T-helper 1 cell (primary cell): ENCODE measurements around the gene SCN9A.
"Not testable (repeated sequence)": the region's sequence is repeated elsewhere in the genome, so short reads cannot be mapped to it uniquely, and the experiment has no call there.

Experiments used
- DNase-seq, 5 donors: peaks; one replicate each; pipeline ENCODE4 v3.0.0-alpha.2; 2012 to 2020

SCN9A gene

DNA sequence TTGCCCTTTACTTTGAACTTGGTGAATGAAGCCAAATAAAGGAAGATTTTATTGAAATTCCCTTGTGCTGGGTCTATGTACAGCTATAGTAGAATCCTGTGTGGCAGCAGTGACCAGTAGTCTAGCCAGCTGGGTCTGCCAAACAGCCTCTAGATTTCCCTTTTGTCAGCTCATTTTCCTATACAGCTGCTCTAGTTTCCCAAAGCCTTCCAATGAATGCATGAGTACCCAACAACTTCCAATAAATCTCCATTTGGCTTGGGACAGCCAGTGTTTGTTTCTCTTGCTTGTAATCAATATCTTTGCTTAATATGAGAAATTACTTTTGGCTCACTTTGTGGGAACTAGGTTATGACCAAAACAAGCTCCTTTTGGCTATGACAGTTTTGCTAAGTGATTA lies 43.6 kb downstream of the SCN9A start:
- DNase-seq = no peak

DNA sequence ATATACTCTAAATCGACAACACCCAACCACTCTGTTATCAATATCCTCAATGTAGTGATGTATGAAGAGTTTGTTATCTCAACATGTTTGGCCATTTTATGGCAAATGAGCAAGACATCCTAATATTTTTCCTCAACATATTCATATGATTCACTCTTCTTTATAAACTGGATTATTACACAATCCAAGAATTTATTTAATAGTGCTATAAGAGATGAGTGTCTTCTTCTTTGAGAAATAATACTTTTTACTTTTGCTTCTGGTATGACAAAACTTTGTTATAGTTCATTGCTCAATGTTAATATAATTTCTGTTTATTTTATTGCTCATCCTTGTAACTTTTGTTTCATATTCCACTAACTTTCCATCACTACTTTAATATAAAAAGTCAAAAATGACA lies 44.3 kb downstream of the SCN9A start:
- no peak for DNase-seq

DNA sequence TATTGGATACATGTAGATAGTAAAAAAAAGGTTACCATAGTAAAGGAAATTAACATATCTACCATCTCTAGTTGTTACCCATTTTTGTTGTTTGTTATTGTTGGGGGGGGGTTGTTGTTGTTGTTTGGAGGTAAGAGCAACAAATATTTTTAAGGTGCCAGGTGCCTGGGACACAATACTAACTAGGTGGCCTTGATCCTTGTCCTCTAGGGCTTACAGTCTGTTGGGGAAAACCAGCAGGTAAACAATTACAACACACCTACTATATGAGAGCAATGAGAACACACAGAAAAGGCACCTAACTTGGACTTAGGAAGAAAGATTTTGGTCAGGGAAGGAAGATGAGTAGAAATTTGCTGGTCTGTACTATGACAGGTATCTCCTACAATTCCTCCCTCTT lies 46.3 kb downstream of the SCN9A start:
- no peak for DNase-seq

DNA sequence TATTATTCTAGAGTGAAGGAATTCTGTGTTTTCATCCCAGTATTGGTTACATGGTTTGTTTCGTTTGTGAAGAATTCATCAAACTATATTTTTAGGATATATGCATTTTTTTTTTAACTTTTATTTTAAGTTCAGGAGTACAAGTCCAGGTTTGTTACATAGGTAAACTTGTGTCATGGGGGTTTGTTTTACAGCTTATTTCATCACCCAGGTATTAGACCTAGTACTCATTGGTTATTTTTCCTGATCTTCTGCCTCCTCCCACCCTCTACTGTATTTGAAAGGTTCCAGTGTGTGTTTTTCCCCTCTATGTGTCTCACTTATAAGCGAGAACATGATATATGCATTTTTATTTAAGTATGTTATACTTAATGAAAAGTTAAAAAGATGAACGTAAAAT lies 47.6 kb downstream of the SCN9A start:
- no peak for DNase-seq

DNA sequence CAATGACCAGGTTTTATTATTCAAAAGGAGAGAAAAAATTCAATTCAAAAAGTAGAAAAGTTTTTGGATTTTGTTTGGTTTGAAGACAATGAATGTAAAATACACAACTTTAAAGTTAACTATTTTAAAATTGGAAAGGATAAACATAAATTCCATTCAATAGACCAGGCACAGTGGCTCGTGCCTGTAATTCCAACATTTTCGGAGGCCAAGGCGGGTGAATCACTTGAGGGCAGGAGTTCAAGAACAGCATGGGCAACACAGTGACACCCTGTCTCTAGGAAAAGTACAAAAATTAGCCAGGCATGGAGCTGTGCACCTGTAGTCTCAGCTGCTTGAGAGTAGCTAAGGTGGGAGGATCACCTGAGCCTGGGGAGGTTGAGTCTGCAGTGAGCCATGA lies 54.7 kb downstream of the SCN9A start:
- no peak for DNase-seq

DNA sequence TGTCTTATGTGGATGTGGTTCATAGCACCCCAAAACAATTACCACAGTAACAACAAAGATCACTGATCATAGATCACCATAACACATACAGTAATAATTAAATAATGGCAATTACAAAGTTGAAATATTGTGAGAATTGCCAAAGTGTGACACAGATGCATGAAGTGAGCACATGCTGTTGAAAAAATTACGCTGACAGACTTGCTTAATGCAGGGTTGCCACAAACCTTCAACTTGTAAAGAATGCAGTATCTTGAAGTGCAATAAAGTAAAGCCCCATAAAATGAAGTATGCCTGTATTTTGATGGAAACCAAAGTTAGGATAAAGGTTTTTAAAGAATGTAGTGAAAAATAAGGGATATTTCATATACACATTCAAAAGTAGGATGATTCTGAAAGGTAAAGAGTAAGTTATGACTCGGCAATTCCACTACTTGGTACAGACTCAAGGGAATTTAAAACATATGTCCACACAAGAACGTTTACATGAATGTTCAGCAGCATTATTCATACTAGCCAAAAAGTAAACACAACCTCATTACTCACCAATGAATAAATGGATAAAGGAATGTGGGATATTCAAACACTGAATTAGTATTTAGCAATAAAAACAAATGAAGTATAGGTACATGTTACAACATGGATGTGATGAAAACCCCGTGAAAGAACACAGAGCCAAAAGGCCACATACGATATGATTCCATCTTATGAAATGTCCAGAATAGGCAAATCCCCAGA lies 61.6 kb downstream of the SCN9A start:
- no peak for DNase-seq

DNA sequence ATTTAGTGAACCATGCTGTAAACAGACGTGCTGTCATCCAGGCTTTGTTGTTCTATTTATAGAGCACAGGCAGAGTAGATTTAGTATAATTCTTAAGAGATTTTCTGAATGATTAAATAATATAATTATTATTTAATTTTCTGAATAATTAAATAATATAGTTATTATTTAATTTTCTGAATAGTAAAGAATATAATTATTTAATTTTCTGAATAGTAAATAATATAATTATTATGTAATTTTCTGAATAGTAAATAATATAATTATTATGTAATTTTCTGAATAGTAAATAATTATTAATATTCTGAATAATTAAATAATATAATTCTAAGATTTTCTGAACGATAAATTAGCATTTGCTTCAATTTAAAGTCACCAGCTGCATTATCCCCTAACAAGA lies 62.9 kb downstream of the SCN9A start:
- DNase-seq = not testable (repeated sequence)

DNA sequence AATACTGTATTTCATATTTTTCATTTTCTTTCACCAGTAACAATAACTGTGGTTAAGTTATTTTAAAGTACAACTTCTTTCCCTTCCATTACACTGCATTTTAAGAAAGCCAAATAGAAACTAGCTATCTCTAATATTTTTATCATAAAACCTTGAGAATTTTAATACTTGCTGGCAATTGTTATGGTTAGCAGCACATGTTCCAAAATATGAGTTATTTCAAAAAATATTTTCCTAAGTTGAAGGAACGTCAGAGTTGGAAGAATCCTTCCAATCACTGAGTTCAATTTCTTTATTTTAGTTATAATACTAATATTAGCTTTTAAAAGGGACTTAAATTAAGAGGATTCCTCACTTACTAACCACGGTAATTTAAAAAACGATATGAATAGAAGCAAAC lies 68.4 kb downstream of the SCN9A start:
- DNase-seq = no peak

DNA sequence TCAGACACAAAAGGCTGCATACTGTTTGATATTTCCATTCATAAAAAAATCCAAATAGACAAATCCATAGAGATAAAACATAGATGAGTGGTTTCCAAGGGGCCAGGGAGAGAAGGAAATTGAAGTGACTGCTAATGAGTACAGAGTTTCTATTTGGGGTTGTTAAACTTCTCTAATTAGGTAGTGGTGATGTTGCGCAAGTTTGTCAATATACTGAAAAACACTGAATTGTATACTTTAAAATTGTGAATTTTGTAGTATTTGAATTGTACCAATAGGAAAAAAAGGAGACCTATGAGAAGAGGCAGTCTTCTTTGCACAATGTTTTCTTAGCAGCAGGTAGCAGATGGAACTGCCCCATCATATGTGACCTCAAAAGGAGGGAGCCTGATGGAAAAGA lies 71.1 kb downstream of the SCN9A start:
- no peak for DNase-seq

DNA sequence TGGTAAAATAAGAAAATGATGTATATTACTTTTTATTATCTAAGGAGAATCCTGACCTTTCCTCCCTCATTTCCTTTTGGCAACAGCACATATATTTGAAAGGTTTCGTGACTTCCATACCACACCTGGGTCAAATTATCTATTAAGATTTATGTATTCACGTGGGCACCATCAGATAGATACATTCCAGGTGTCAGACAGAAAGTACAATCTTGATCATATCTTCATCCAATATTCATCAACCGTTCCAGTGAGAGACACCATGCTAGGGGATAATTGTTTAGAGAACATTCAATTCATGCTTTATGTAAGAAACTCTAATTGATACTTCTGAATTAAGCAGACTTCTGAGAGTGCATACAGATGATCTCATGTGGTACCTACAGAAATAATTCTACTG lies 73.7 kb downstream of the SCN9A start:
- no peak for DNase-seq

DNA sequence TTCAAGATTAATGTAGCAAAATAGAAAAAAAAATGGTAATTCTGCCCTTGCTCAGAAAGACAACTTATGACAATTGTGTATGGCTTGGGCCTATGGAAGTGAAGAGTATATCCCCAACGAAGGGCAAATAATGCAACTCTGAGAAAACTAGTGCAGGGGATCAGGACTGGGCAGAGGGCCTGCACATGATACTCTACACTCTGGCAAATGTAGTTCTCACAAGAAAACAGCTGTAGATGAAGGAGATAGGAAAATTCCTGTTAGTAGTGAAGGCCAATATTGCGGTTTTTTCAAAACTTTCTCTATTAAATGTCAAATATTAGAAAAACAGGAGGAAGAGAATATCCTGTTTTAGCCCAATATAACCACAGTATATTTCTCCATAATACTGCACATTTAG lies 77.8 kb downstream of the SCN9A start:
- no peak for DNase-seq

DNA sequence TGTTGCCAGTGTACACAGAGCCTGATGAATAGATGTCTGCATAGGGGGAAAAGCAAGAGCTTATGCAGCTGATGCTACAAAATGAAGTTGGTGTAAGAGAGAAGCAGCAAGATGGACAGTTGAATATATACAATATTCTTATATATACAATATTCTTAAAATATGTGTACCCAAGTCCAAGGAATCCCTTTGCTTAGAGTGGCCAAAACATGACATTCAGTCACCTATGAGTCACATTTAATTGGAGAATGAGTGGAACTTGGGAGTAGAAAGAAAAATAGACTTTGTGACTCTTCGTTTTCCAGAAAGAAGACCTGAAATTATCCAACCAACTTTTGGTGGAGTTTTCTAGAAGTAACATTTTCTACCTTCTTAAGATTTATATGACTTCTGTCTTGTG lies 81.8 kb downstream of the SCN9A start:
- no peak for DNase-seq

DNA sequence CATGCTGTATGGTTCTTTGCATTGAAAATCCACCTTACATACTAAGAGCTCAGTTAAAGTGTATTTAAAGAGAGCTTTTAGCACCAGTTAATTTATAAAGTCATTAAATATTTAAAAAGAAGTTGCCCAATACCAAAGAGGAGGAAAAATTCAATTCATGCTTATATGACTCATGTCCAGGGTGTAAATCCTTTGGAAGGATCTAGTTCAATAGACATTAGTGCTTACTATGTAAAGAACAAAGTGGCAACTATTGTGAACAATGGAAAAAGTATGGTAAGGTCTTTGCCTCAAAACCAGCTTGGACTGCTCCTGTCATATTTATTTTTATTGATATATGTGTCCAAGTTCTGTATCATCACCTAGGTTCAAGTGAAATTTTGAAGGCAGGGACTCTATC lies 90.5 kb downstream of the SCN9A start:
- no peak for DNase-seq

DNA sequence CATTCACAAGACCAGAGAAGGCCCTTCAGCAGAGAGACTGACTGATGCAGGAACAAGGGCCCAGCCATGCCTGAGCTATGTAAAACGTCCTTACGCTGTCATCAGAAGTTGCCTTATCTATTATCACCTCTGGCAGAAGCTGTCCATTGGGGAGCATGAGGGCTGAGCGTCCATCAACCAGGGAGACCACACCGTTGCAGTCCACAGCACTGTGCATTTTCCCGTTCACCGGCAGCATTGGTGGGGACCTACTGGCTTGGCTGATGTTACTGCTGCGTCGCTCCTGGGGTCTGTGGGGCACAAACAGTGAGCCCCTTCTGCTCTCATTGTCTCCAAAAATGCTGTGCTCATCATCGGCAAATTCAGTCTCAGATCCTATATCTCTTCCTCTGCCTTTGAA lies 91.4 kb downstream of the SCN9A start:
- no peak for DNase-seq

DNA sequence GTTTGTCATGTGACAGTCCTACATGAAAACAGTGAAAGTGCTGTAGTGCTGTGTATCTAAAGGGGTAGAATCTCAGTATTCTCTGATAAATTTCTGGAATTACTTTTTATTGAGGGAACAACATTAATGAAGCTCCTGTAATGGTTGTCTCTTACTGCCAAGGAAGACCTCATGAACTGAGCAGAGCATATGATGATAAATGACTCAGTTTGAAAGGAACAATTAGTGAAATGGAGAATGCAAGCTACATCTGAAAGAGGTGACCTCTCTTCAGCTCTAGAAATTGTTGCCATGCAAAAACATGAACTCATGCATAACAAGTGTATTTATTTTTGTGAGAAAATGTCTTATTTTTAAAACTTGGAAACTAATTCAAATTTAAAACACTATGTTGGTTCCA lies 93.6 kb downstream of the SCN9A start:
- DNase-seq = no peak

DNA sequence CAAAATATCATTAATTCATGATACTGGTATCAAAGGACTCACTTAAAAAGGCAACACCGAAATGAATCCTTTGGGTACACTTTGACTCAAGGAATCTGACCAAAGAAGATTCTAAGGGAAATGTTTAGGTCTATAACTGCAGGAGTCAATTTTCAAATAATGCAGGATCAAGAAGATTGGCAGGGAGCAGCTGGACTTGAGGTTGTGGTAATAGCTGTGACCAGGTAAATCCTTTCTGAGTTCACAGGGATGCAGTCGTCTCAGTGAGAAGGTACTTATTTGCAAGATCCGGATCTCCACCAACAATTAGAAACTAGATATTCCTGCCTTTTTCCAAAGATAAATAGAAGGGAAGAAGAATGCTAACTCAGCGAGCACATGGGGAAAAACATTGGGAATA lies 96.9 kb downstream of the SCN9A start:
- no peak for DNase-seq

DNA sequence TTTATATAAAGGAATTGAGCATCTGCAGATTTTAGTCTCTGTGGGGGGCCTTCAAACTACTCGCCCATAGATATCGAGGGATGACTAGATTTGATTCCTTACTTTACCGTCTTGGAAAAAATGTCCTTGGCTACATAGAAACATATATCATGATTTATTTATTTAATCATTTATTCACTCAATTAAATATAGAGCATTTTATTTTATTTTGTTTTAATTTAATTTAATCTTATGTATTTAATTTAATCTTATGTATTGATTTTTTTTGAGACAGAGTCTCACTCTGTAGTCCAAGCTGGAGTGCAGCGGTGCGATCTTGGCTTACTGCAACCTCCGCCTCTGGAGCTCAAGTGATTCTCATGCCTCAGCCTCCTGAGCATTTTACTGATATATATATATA lies 105.4 kb downstream of the SCN9A start:
- DNase-seq = no peak

DNA sequence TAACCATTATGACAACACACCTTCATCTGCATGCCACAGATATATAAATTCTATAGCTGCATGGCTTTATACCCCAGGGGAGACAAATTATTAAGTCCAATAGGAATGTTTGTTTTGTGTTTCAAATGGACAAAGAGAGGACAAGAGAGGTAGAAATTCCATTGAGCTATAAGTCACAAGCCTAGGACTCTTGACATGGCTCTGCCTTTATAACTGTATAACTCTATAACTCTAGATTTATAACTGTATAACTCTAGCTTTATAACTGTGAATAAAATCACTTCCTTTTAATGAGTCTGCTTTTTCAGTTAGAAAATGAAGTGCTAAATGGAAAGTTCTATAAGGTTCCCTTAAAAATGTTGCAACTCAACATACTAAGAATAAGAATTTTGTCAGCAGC lies 106.4 kb downstream of the SCN9A start:
- DNase-seq = no peak

DNA sequence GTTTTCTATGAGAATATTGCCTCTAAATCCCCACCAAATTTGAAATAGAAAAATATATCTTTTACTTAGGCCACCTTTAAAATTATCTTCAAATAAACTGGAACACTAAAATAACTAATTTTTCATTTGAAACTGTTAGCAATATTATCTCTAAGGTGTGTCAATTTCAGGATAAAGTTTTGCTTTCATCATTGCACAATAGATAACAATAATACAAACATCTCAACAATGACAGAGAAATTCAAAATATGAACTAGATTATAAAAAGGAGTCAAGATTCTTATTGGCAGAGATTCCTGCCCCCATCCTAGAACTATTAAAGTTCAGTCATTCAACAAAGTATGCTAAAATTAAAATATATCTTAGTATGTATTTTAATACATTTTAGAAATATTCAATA lies 117.9 kb downstream of the SCN9A start:
- DNase-seq = no peak

DNA sequence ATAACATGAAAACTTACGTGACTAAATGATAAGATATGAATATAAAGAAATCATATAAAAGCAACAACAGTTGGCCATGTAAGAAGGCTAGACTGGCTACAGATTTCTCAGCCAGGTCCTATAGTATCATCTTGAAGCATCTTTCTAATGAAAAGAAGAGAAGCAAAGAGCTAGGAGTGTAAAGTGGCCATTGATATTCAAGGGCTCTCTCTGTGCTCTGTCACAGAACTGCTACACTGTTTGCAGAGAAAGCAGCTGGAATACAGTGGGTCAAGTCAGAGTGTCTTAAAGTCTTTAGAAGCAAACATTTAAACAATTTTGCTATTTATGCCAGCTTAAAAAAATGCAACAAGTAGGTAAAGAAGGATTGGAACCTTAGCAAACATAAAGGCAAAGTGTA lies 118.8 kb downstream of the SCN9A start:
- no peak for DNase-seq

DNA sequence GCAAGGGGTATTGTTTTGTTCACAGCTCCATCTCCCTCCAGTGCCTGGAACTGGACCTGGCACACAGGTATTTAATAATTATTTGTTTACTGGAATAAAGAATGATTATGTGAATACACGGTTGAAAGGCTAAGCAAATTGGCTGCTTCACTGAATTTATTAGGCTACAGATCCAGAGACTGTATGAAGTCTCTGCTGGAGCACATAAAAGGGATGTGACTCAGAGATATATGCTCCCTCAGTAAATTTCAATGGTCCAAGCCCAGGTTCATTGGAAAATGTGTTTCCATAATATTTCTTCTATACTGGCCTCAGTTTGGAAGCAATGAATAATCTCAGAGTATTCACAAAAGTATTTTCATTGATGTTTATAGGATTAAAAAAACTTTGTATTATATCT lies 126.4 kb downstream of the SCN9A start:
- no peak for DNase-seq

DNA sequence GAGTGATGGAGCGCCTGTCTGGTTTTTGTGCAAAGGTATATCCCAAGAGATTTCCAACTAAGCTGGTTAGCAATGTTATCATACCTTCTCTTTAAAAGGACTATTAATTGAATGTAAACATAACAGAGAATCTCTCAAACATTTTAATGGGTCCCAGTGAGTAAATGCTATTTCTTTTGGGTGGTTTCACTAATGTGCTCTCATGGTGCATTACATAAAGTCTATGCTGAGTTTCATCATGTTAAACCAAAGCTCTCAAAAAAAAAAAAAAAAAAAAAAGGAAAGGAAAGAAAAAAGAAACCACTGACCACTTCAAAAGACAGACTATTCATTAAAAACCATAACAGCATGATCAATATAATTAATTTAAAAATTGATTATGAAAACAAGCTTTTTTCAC lies 128.8 kb downstream of the SCN9A start:
- no peak for DNase-seq

DNA sequence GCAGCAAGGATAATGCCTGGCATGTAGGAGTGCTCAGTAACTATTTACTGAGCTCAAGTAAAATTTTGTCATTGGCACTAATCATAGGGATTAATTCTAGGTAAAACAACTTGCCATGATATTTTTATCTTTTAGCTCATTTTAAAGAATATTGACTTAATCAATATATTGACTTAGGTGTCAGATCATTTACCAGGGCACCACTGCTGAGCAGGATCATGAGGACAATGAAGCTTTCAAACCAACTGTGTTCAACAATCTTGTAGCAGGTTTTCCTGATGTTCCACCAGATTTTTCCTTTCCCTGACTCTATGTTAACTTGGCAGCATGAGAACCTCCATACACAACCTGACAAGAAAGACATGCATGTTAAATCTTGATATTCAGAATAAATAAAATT lies 133.4 kb downstream of the SCN9A start:
- no peak for DNase-seq

DNA sequence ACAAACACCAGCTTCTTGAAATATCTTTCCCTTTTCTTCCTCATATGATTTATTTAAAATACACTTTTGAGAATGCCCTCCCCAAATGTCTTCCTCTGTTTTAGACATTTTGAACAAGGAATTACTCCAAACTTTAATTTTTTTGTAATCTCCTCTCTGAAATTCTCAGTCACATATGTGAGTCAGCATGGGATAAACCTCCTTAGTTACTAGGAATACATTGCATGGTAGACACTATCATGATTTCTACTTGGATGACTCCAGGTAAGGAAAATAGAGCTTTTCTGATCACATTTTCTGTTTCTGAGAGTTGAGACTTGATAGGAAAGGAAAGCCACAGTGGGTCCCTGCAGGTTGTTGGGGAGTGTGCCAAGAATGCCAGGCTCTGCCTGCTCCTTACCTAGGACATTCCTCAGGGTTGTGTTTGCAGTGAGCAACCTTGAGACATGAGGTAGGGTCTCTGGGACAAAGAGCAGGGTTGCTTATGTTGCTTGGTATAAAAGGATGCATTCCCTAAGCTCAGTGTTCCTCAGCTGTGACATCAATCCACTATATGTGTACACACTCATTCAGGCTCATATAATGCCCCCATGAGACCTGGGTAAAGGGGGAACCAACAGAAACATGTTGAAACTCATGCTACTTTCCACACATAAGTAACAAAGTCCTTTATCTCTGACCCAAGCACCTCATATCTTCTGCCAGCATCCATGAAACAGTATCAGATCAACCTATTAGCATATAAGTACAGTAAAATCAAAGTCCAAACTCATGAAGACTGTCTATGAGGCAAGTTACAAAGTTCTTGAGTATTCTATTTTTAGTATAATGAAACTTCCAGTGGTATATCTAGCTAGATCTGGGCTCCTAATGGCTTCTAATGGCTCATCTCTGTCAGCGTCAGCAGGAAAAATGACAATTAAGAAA lies 135.1 kb downstream of the SCN9A start:
- DNase-seq = no peak
